Mesendoderm (in vitro differentiated cells): ENCODE data around the gene MAP1A.
A peak's percentile ranks its signal among the peaks of the same experiment; 100 is the strongest.

Source experiments
- DNase-seq: peaks from one replicate; pipeline ENCODE4 v3.0.0; 2013
- H2AK5ac ChIP-seq: 2 replicates; pipeline ENCODE4 v1.6.1; 2013; ENCODE audit warnings: low read length, inconsistent platforms
- H2BK120ac ChIP-seq: 2 replicates; pipeline ENCODE4 v1.6.1; 2013; ENCODE audit warnings: low read depth, mild to moderate bottlenecking, low read length, moderate library complexity, mixed read lengths
- H2BK15ac ChIP-seq: replicated peaks from 2 replicates; pipeline ENCODE4 v1.6.1; 2013; ENCODE audit warnings: low read depth, mild to moderate bottlenecking, moderate library complexity
- H2BK5ac ChIP-seq: 2 replicates; pipeline ENCODE4 v1.6.1; 2013; ENCODE audit warnings: low read length, inconsistent platforms
- H3K18ac ChIP-seq: 2 replicates; pipeline ENCODE4 v1.6.1; 2013; ENCODE audit warnings: mild to moderate bottlenecking, low read length, mixed read lengths
- H3K23ac ChIP-seq: one replicate; pipeline ENCODE4 v1.6.1; 2013; ENCODE audit warnings: low read length
- H3K27ac ChIP-seq: 2 replicates; pipeline ENCODE4 v1.5.1; 2013; ENCODE audit warnings: low read depth, mild to moderate bottlenecking, inconsistent platforms, low read length, moderate library complexity
- H3K27me3 ChIP-seq: 2 replicates; pipeline ENCODE4 v1.6.1; 2013; ENCODE audit warnings: low read length, control low read depth, mild to moderate bottlenecking, inconsistent platforms; ENCODE audit not compliant: insufficient read depth, poor library complexity
- H3K36me3 ChIP-seq: 2 replicates; pipeline ENCODE4 v1.6.1; 2013; ENCODE audit warnings: low read length, inconsistent platforms; ENCODE audit not compliant: control insufficient read depth, insufficient read depth
- H3K4ac ChIP-seq: one replicate; pipeline ENCODE4 v1.6.1; 2013; ENCODE audit warnings: low read depth, mild to moderate bottlenecking, low read length, moderate library complexity
- H3K4me1 ChIP-seq: 2 replicates; pipeline ENCODE4 v1.6.1; 2013; ENCODE audit warnings: low read depth, low read length, inconsistent platforms; ENCODE audit not compliant: control insufficient read depth
- H3K4me2 ChIP-seq: 2 replicates; pipeline ENCODE4 v1.6.1; 2013; ENCODE audit warnings: low read length
- H3K4me3 ChIP-seq: 2 replicates; pipeline ENCODE4 v1.5.1; 2013; ENCODE audit warnings: mild to moderate bottlenecking, low read length
- H3K56ac ChIP-seq: one replicate; pipeline ENCODE4 v1.6.1; 2013; ENCODE audit warnings: low read length
- H3K79me1 ChIP-seq: 2 replicates; pipeline ENCODE4 v1.6.1; 2013; ENCODE audit warnings: low read length, inconsistent platforms
- H3K79me2 ChIP-seq: 2 replicates; pipeline ENCODE4 v1.6.1; 2013; ENCODE audit warnings: mild to moderate bottlenecking, low read length; ENCODE audit not compliant: control insufficient read depth, insufficient read depth
- H3K9ac ChIP-seq: 2 replicates; pipeline ENCODE4 v1.6.1; 2013; ENCODE audit warnings: low read length, inconsistent platforms
- H4K5ac ChIP-seq: one replicate; pipeline ENCODE4 v1.6.1; 2013; ENCODE audit warnings: low read length
- H4K8ac ChIP-seq: one replicate; pipeline ENCODE4 v1.6.1; 2013; ENCODE audit warnings: low read depth, mild to moderate bottlenecking, control low read depth, low read length, moderate library complexity
- WGBS: extraction: QIAGEN DNeasy Blood & Tissue Kit; methylation state at CpG from one replicate; pipeline ENCODE4 v1.1.7; 2013; ENCODE audit warnings: low lambda C conversion rate, missing lambda C conversion rate; ENCODE audit not compliant: insufficient coverage; ENCODE audit errors: extremely low coverage; 5-methylcytosine and 5-hydroxymethylcytosine counted together

MAP1A gene

DNA sequence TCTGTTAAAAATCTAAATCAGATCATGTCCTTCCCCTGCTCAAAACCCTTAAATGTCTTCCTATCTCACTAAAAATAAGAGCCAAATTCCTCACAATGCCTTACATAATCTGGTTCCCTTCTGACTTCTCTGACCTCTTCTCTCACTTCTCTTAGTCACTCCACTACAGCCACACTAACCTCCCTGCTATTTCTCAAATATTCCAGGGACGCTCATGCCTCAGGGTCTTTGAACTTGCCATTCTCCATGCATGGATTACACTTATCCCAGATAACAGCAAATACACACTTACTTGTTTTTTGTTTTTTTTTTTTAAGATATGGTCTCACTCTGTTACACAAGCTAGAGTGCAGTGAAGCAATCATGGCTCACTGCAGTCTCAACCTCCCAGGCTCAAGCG, 33.0 kb upstream of the MAP1A start:
- no peak overlapping the region for H3K9ac ChIP-seq
- no peak overlapping the region for H4K5ac ChIP-seq
- H3K27me3 ChIP-seq, result no peaks in the 10 kb centered on the region
- no peaks in the 10 kb centered on the region for H3K4me1 ChIP-seq
- peaks cover 4% of the 10 kb centered on the region for H3K36me3 ChIP-seq
- no peak overlapping the region for H3K56ac ChIP-seq
- H3K4me3 ChIP-seq, result no peak overlapping the region
- H2BK120ac ChIP-seq, result no peak overlapping the region
- H2AK5ac ChIP-seq, result no peak overlapping the region
- H4K8ac ChIP-seq, result no peak overlapping the region
- H2BK15ac ChIP-seq, result no peak overlapping the region
- no peak overlapping the region for H3K4ac ChIP-seq
- H3K18ac ChIP-seq, result no peak overlapping the region
- DNase-seq, result no peak
- no peaks in the 10 kb centered on the region for H3K79me1 ChIP-seq
- no peaks in the 10 kb centered on the region for H3K79me2 ChIP-seq
- no peak overlapping the region for H3K27ac ChIP-seq
- no peak overlapping the region for H3K23ac ChIP-seq
- no CpG with 5 or more reads among the region's 2 CpGs for WGBS
- no peak overlapping the region for H2BK5ac ChIP-seq
- no peak overlapping the region for H3K4me2 ChIP-seq

DNA sequence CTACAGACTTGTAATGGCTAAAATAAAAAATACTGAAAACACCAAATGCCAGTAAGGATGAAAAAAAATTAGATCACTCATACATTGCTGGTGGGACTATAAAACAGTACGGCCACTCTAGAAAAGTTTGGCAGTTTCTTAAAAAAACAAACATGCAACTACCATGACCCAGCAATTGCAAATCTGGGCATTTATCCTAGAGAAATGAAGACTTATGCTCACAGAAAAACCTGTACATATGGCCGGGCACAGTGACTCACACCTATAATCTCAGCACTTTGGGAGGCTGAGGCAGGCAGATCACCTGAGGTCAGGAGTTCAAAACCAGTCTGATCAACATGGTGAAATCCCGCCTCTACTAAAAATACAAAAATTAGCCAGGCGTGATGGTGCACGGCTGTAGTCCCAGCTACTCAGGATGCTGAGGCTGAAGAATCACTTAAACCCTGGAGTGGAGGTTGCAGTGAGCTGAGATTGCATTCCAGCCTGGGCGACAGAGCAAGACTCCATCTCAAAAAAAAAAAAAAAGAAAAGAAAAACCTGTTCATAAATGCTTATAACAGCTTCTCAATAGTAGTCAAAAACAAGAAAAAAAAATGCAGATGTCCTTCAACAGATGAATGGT, 30.0 kb upstream of the MAP1A start:
- no peak overlapping the region for H4K8ac ChIP-seq
- no peak overlapping the region for H3K27ac ChIP-seq
- peaks cover 1% of the 10 kb centered on the region for H3K36me3 ChIP-seq
- no peak overlapping the region for H3K23ac ChIP-seq
- H3K27me3 ChIP-seq, result no peaks in the 10 kb centered on the region
- peaks cover 5% of the 10 kb centered on the region for H3K4me1 ChIP-seq
- H3K79me2 ChIP-seq, result peaks cover 5% of the 10 kb centered on the region
- H3K79me1 ChIP-seq, result peaks cover 3% of the 10 kb centered on the region
- no peak overlapping the region for H2BK15ac ChIP-seq
- no peak overlapping the region for H2AK5ac ChIP-seq
- H3K56ac ChIP-seq, result no peak overlapping the region
- no CpG with 5 or more reads among the region's 6 CpGs for WGBS
- no peak overlapping the region for H3K9ac ChIP-seq
- no peak overlapping the region for H3K18ac ChIP-seq
- H3K4ac ChIP-seq, result no peak overlapping the region
- DNase-seq, result no peak
- H2BK5ac ChIP-seq, result no peak overlapping the region
- H4K5ac ChIP-seq, result no peak overlapping the region
- H3K4me3 ChIP-seq, result no peak overlapping the region
- no peak overlapping the region for H2BK120ac ChIP-seq
- no peak overlapping the region for H3K4me2 ChIP-seq

DNA sequence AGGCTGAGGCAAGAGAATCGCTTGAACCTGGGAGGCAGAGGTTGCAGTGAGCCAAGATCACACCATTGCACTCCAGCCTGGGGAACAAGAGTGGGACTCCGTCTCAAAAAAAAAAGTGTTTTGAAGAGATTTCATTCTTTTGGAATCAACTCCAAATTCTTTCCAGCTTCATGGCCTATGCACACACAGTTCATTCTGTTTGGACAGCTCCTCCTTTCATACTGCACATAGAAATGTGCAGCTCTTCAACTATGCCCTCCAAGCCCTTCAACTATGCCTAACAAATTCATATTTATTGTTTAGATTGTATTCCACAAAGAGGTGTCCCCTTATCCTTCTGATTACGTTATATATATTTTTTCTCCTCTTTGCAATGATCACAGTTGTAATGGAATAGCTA, 28.6 kb upstream of the MAP1A start:
- Histone ChIP-seq H3K4me3 (no peak overlapping the region), H3K23ac (no peak overlapping the region), H2BK5ac (no peak overlapping the region), H3K79me2 (peaks cover 5% of the 10 kb centered on the region), H3K18ac (no peak overlapping the region), H3K4me2 (no peak overlapping the region), H4K8ac (no peak overlapping the region), H2AK5ac (no peak overlapping the region), H2BK15ac (no peak overlapping the region), H3K36me3 (peaks cover 1% of the 10 kb centered on the region), H4K5ac (no peak overlapping the region), H3K56ac (no peak overlapping the region), H3K9ac (no peak overlapping the region), H3K4me1 (peaks cover 8% of the 10 kb centered on the region), H3K79me1 (peaks cover 3% of the 10 kb centered on the region), H3K27ac (no peak overlapping the region), H3K27me3 (no peaks in the 10 kb centered on the region), H2BK120ac (no peak overlapping the region), H3K4ac (no peak overlapping the region)
- no peak for DNase-seq
- WGBS, result no CpG with 5 or more reads among the region's 3 CpGs

DNA sequence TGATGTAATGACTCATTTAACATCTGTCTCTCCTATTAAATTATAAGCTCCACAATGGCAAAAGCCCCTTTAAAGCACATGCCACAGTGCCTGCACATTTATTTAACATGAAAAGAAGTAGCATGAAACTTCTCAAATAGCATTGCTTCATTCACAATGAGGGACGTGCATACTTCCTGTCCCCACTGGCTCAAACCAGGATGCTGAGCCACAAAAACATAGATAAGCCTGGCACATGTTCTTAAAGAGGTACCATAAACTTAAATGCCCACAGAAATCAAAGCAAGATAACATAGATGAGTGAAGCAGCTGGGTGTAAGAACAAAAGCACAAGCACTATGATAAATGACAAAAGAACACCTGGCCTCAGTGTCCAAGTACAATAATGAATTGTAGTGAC, 28.2 kb upstream of the MAP1A start:
- no peak overlapping the region for H3K56ac ChIP-seq

DNA sequence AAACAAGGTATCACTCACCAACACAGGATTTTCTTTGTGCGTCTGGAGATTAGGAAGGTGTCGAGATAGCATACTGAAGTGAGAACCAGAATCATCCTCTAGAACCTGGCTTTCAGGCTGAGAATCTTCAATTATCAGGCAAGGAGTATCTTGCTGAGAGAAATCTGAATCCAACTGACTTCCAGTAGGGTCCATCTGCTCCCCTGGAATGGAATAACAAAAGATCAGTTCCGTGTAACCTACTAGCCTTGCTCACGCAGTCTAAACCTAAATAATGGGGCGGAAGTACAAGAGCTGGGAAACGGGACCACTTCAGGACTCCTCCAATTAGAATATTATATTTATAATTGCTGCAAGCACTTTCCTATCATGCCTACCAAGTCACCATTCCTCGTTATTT, 25.1 kb upstream of the MAP1A start:
- peaks cover 11% of the 10 kb centered on the region for H3K4me1 ChIP-seq
- peak overlapping the region; percentile 79 for H3K27ac ChIP-seq

More for the DNA sequence above, 28.2 kb upstream of the MAP1A start:
- no peak overlapping the region for H2AK5ac ChIP-seq
- no peak overlapping the region for H3K23ac ChIP-seq
- H4K8ac ChIP-seq, result no peak overlapping the region
- H2BK15ac ChIP-seq, result no peak overlapping the region
- no peak overlapping the region for H3K4me2 ChIP-seq
- no peaks in the 10 kb centered on the region for H3K27me3 ChIP-seq
- H3K79me2 ChIP-seq, result peaks cover 5% of the 10 kb centered on the region
- no peak overlapping the region for H3K27ac ChIP-seq
- H3K4me1 ChIP-seq, result peaks cover 11% of the 10 kb centered on the region
- WGBS, result no CpG with 5 or more reads among the region's 1 CpG
- no peak overlapping the region for H3K18ac ChIP-seq
- peaks cover 3% of the 10 kb centered on the region for H3K79me1 ChIP-seq
- no peak overlapping the region for H3K4me3 ChIP-seq
- no peak overlapping the region for H2BK5ac ChIP-seq
- DNase-seq, result no peak
- H2BK120ac ChIP-seq, result no peak overlapping the region
- H3K4ac ChIP-seq, result no peak overlapping the region
- no peak overlapping the region for H4K5ac ChIP-seq
- H3K36me3 ChIP-seq, result peaks cover 1% of the 10 kb centered on the region
- H3K9ac ChIP-seq, result no peak overlapping the region

More for the DNA sequence above, 25.1 kb upstream of the MAP1A start:
- no CpG with 5 or more reads among the region's 7 CpGs for WGBS
- Histone ChIP-seq H3K23ac (no peak overlapping the region), H4K5ac (no peak overlapping the region), H3K4ac (peak overlapping the region; percentile 74), H3K4me3 (peak overlapping the region; percentile 87), H3K27me3 (no peaks in the 10 kb centered on the region), H2BK5ac (no peak overlapping the region), H3K79me1 (peaks cover 3% of the 10 kb centered on the region), H3K4me2 (peak overlapping the region; percentile 55), H2BK120ac (no peak overlapping the region), H3K79me2 (peaks cover 5% of the 10 kb centered on the region), H2BK15ac (no peak overlapping the region), H4K8ac (no peak overlapping the region), H3K18ac (peak overlapping the region; percentile 72), H2AK5ac (no peak overlapping the region), H3K9ac (peak overlapping the region; percentile 82), H3K56ac (peak overlapping the region; percentile 93), H3K36me3 (peaks cover 1% of the 10 kb centered on the region)
- DNase-seq, result peak; percentile 92
